IMR-90 (cell line): Measurements from ENCODE around the gene RNF151. TPM values are rescaled to one million over a fixed set of nuclear protein-coding genes. Genes with fewer than 3 reads are reported as not detected.
A peak's percentile ranks its signal among the peaks of the same experiment; 100 is the strongest.

Source experiments
- ATAC-seq: fragments of 200-7000 bp; cut with Tn5 transposase; 2 replicates; pipeline ENCODE4 v1.9.1; 2020; ENCODE audit warnings: low read depth, mild to moderate bottlenecking, moderate library complexity
- BruUV-seq: library from RNA; stranded (reverse); fragments of 400-500 nt; replicated peaks from 2 replicates; lab custom pipeline; 2021; lab: Mats Ljungman, UMichigan
- CTCF ChIA-PET: fragments of 300-600 bp; formaldehyde crosslinking; extraction: SDS; loops from one replicate; lab custom pipeline; 2021; ENCODE audit warnings: antibody characterized with exemption; lab: Yijun Ruan, JAX
- POLR2A ChIA-PET: fragments of 300-600 bp; sonication (Branson Sonifier 250); formaldehyde crosslinking; loops from one replicate; lab custom pipeline; 2022; ENCODE audit warnings: antibody characterized with exemption; ENCODE audit not compliant: unreplicated experiment; lab: Charles Lee
- DNase-seq: peaks from one replicate; pipeline ENCODE4 v3.0.0; 2013
- H2AFZ ChIP-seq: replicated peaks from 2 replicates; pipeline ENCODE3; 2013; ENCODE audit warnings: low read length, mild to moderate bottlenecking; ENCODE audit not compliant: poor library complexity
- H2AK5ac ChIP-seq: 2 replicates; pipeline ENCODE4 v1.6.1; 2013; ENCODE audit warnings: low read depth, low read length, inconsistent platforms
- H2AK9ac ChIP-seq: replicated peaks from 2 replicates; pipeline ENCODE3; 2013; ENCODE audit warnings: mild to moderate bottlenecking, low read depth, low read length, moderate library complexity; ENCODE audit not compliant: poor library complexity
- H2BK120ac ChIP-seq: 2 replicates; pipeline ENCODE4 v1.6.1; 2013; ENCODE audit warnings: low read depth, low read length, inconsistent platforms
- H2BK15ac ChIP-seq: 3 replicates; pipeline ENCODE4 v1.6.1; 2013; ENCODE audit warnings: low read depth, low read length, inconsistent platforms
- H2BK20ac ChIP-seq: 2 replicates; pipeline ENCODE4 v1.6.1; 2013; ENCODE audit warnings: low read depth, mild to moderate bottlenecking, inconsistent platforms, low read length, moderate library complexity
- H2BK5ac ChIP-seq: 2 replicates; pipeline ENCODE4 v1.6.1; 2013; ENCODE audit warnings: mild to moderate bottlenecking, low read depth, low read length, inconsistent platforms; ENCODE audit not compliant: poor library complexity, severe bottlenecking
- H3K14ac ChIP-seq: replicated peaks from 2 replicates; pipeline ENCODE4 v1.6.1; 2013; ENCODE audit warnings: low read depth, low read length, inconsistent platforms
- H3K18ac ChIP-seq: 2 replicates; pipeline ENCODE4 v1.6.1; 2013; ENCODE audit warnings: low read depth, low read length, control low read depth
- H3K23ac ChIP-seq: 2 replicates; pipeline ENCODE4 v1.6.1; 2013; ENCODE audit warnings: low read depth, low read length, inconsistent platforms
- H3K27ac ChIP-seq: 2 replicates; pipeline ENCODE4 v1.5.1; 2013; ENCODE audit warnings: mild to moderate bottlenecking, control low read depth, low read length; ENCODE audit not compliant: insufficient read depth
- H3K27me3 ChIP-seq: 2 replicates; pipeline ENCODE4 v1.6.1; 2013; ENCODE audit warnings: low read length; ENCODE audit not compliant: control insufficient read depth, insufficient read depth
- H3K36me3 ChIP-seq: 2 replicates; pipeline ENCODE4 v1.6.1; 2013; ENCODE audit warnings: low read length, mixed read lengths; ENCODE audit not compliant: control insufficient read depth, insufficient read depth
- H3K4ac ChIP-seq: 2 replicates; pipeline ENCODE4 v1.6.1; 2013; ENCODE audit warnings: low read depth, low read length, inconsistent platforms
- H3K4me1 ChIP-seq: 2 replicates; pipeline ENCODE4 v1.6.1; 2013; ENCODE audit warnings: low read length, mixed read lengths; ENCODE audit not compliant: control insufficient read depth, insufficient read depth
- H3K4me2 ChIP-seq: 2 replicates; pipeline ENCODE4 v1.6.1; 2013; ENCODE audit warnings: low read depth, mild to moderate bottlenecking, control low read depth, low read length, moderate library complexity
- H3K4me3 ChIP-seq: 2 replicates; pipeline ENCODE4 v1.5.1; 2013; ENCODE audit warnings: low read depth, mild to moderate bottlenecking, control low read depth, low read length, moderate library complexity; ENCODE audit not compliant: insufficient read depth
- H3K56ac ChIP-seq: 2 replicates; pipeline ENCODE4 v1.6.1; 2013; ENCODE audit warnings: low read length, inconsistent platforms; ENCODE audit not compliant: insufficient read depth; ENCODE audit errors: extremely low read depth
- H3K79me1 ChIP-seq, 2 experiments: 2 replicates each; pipeline ENCODE4 v1.6.1; 2013; ENCODE audit warnings: low read length in 2 of 2, inconsistent platforms in 1 of 2, low read depth in 1 of 2
- H3K9ac ChIP-seq: 2 replicates; pipeline ENCODE4 v1.6.1; 2013; ENCODE audit warnings: low read depth, low read length, control low read depth
- H3K9me1 ChIP-seq: 2 replicates; pipeline ENCODE4 v1.6.1; 2013; ENCODE audit warnings: low read length, inconsistent platforms; ENCODE audit not compliant: insufficient read depth
- H3K9me3 ChIP-seq: 2 replicates; pipeline ENCODE4 v1.6.1; 2013; ENCODE audit warnings: low read length; ENCODE audit not compliant: control insufficient read depth, insufficient read depth
- H4K20me1 ChIP-seq: 2 replicates; pipeline ENCODE4 v1.6.1; 2013; ENCODE audit warnings: low read length, inconsistent platforms; ENCODE audit not compliant: insufficient read depth
- H4K5ac ChIP-seq: 2 replicates; pipeline ENCODE4 v1.6.1; 2013; ENCODE audit warnings: mild to moderate bottlenecking, low read depth, low read length, control low read depth
- H4K8ac ChIP-seq, 2 experiments: 2 replicates each; pipeline ENCODE4 v1.6.1; 2013; ENCODE audit warnings: low read depth in 2 of 2, low read length in 2 of 2, control low read depth in 1 of 2, inconsistent platforms in 1 of 2
- H4K91ac ChIP-seq: 2 replicates; pipeline ENCODE4 v1.6.1; 2013; ENCODE audit warnings: low read depth, low read length, inconsistent platforms; ENCODE audit not compliant: insufficient read depth
- BHLHE40 ChIP-seq: fragments of 150-350 bp; IDR thresholded peaks from 2 replicates; pipeline ENCODE4 v1.6.1; 2016; ENCODE audit warnings: mild to moderate bottlenecking, low read depth, low read length
- CEBPB ChIP-seq: IDR thresholded peaks from 2 replicates; pipeline ENCODE4 v1.6.1; 2012; ENCODE audit warnings: low read depth, low read length, improper control_type of control experiment
- POLR2A ChIP-seq: IDR thresholded peaks from 2 replicates; pipeline ENCODE4 v1.6.1; 2012; ENCODE audit warnings: mild to moderate bottlenecking, low read depth, low read length
- WGBS, 2 experiments: methylation state at CpG; one replicate each; pipeline versions ENCODE4 v1.1.5 to v1.1.7; 2013; ENCODE audit warnings: missing lambda C conversion rate in 2 of 2; ENCODE audit not compliant: insufficient read length in 1 of 2; ENCODE audit errors: extremely low coverage in 2 of 2; 5-methylcytosine and 5-hydroxymethylcytosine counted together
- dilution Hi-C: fragments of 300-500 bp; cut with HindIII; formaldehyde crosslinking; loops from one replicate; pipeline ENCODE4 v1.14.3; 2018; ENCODE audit warnings: low sequenced_read_pairs; ENCODE audit not compliant: unreplicated experiment
- in situ Hi-C: fragments of 300-500 bp; cut with MboI; formaldehyde crosslinking; loops from 3 replicates; pipeline ENCODE4 v1.14.3; 2019; ENCODE audit warnings: low sequenced_read_pairs, inconsistent platforms, mixed read lengths
- intact Hi-C: fragments of 100-400 bp; cut with micrococcal nuclease; formaldehyde crosslinking; loops from 2 replicates; pipeline ENCODE4 v1.10.0; 2022
- polyA plus RNA-seq, 3 experiments: library from polyadenylated mRNA; depleted of rRNA; stranded (reverse); fragments of >200 nt; gene quantifications; 2 replicates each; pipeline ENCODE4 v1.2.3, GENCODE V29; 2012; ENCODE audit warnings: low replicate concordance in 1 of 3
- total RNA-seq: library from RNA; depleted of rRNA; stranded (reverse); fragments of >200 nt; gene quantifications from 2 replicates; pipeline ENCODE4 v1.2.3, GENCODE V29; 2012
- TF ChIP-seq, protein P1 (sequence below): fragments of 150-350 bp; IDR thresholded peaks from 2 replicates; pipeline ENCODE4 v1.6.1; 2017; ENCODE audit warnings: mild to moderate bottlenecking, antibody characterized with exemption, low read length, low read depth

Gene RNF151
- total and polyA plus RNA-seq, 2 of the 4 experiments (the other 2 are of a cell fraction) = not detected

DNA sequence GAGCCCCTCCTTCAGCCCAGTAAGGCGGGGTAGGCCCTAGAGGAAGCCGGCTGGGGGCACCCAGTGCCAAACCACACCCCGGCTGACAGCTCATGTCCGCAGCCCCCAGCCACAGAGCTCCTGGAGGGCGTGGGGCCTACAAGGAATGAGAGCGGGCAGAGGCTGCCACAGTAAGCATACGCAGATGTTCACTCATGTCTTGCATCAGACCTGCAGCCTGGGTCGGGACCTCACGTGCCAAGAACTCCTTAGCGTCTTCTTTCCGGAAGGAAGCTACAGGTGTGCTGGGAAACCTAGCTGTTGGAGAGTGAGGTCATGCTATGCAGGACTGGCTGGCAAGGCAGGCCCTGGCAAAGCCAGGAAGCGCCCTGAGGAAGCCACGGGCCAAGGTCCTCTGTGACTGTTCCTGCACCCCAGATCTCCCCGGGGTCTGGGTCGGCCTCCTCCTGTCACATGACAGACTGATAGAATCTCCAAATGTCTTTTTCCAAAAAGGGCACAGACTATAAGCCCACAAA lies 41.4 kb downstream of the RNF151 start:
- Histone ChIP-seq H2BK5ac (no peak overlapping the region), H3K4me2 (peak overlapping the region; percentile 97), H4K20me1 (peaks cover 61% of the 10 kb centered on the region), H3K9me3 (no peaks in the 10 kb centered on the region), H2BK120ac (no peak overlapping the region), H3K4me1 (peaks cover 28% of the 10 kb centered on the region), H3K79me1 (peaks cover 15 to 71% of the 10 kb centered on the region in 2 experiments; a peak in 3 of 4 replicates), H3K18ac (no peak overlapping the region), H3K14ac (peak overlapping the region; percentile 83; the same call in 1 of the 2 replicates), H4K8ac (no peak overlapping the region), H2AFZ (no peak overlapping the region), H2AK5ac (no peak overlapping the region), H3K36me3 (peaks cover 12% of the 10 kb centered on the region), H3K9ac (peak overlapping the region; percentile 13; the same call in 1 of the 2 replicates), H3K23ac (peak overlapping the region; percentile 95), H3K4me3 (peak overlapping the region; percentile 75; the same call in 1 of the 2 replicates), H2BK15ac (no peak overlapping the region), H4K91ac (no peak overlapping the region), H3K56ac (no peak overlapping the region; the same call in 1 of the 2 replicates), H2AK9ac (peak overlapping the region; percentile 91), H3K27me3 (no peaks in the 10 kb centered on the region), H3K9me1 (peaks cover 8% of the 10 kb centered on the region; the same call in 1 of the 2 replicates), H2BK20ac (no peak overlapping the region), H3K27ac (peak overlapping the region; percentile 19), H4K5ac (no peak overlapping the region), H3K4ac (peak overlapping the region; percentile 4; the same call in 1 of the 2 replicates)
- DNase-seq = peak; percentile 34
- dilution Hi-C loops = no loop called here
- ChIA-PET POLR2A (no interaction called here), CTCF (interaction anchor here (1.4 kb wide), 1 partner anchor 133 kb away, joined by 4 read pairs; no protein-coding TSS in a partner anchor)
- ATAC-seq = no peak
- in situ Hi-C loops = no loop called here
- 81% methylated on average over 10 of the region's 15 CpGs; no CpG with 5 or more reads in 1 of the 2 experiments for WGBS, 2 experiments
- no TSS peak for BruUV-seq
- TF ChIP-seq, protein P1, sequence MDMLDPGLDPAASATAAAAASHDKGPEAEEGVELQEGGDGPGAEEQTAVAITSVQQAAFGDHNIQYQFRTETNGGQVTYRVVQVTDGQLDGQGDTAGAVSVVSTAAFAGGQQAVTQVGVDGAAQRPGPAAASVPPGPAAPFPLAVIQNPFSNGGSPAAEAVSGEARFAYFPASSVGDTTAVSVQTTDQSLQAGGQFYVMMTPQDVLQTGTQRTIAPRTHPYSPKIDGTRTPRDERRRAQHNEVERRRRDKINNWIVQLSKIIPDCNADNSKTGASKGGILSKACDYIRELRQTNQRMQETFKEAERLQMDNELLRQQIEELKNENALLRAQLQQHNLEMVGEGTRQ = no peak
- TF ChIP-seq CEBPB = peak; percentile 22; the same call in 1 of the 2 replicates
- peak; percentile 57; the same call in 1 of the 2 replicates for TF ChIP-seq BHLHE40
- TF ChIP-seq POLR2A = no peak
- intact Hi-C loops = no loop called here
